K562 (cell line): Measurements from ENCODE around the gene DEPDC1B. TPM values are rescaled to one million over a fixed set of nuclear protein-coding genes. Genes with fewer than 3 reads are reported as not detected.

ENCODE experiments used
- ATAC-seq: fragments of 200-7000 bp; cut with Tn5 transposase; 3 replicates; pipeline ENCODE4 v1.9.1; 2020; ENCODE audit warnings: moderate library complexity
- BruUV-seq: library from RNA; stranded (reverse); fragments of 400-500 nt; replicated peaks from 2 replicates; lab custom pipeline; 2021; lab: Mats Ljungman, UMichigan
- CTCF ChIA-PET: fragments of 300-600 bp; formaldehyde crosslinking; extraction: SDS; loops from one replicate; lab custom pipeline; 2021; ENCODE audit warnings: low intra/inter-chr PET ratio; lab: Yijun Ruan, JAX
- POLR2A ChIA-PET: fragments of 300-600, 350-650 bp; sonication (Branson Sonifier 250); formaldehyde crosslinking; extraction: SDS; loops from one replicate; lab custom pipeline; 2021; ENCODE audit warnings: antibody characterized with exemption, inconsistent platforms; lab: Yijun Ruan, JAX
- DNase-seq, 4 experiments: peaks; one replicate each; pipeline versions ENCODE4 v3.0.0 to v3.0.0-alpha.2; 2011 to 2018; ENCODE audit warnings: low spot score in 3 of 4, mixed read lengths in 3 of 4; ENCODE audit errors: extremely low read depth in 1 of 4
- FAIRE-seq: peaks from 2 replicates; lab custom pipeline; 2011; peaks lifted over from hg19 to GRCh38; lab: Jason Lieb, UNC
- H2AFZ ChIP-seq: 2 replicates; pipeline ENCODE4 v1.6.0; 2011; ENCODE audit warnings: low read depth, low read length, control low read depth, inconsistent platforms
- H3K27ac ChIP-seq: fragments of 200-600 bp; 3 replicates; pipeline ENCODE4 v1.8.0; 2011; ENCODE audit warnings: low read depth, mild to moderate bottlenecking, control low read depth, inconsistent platforms, low read length, moderate library complexity, mixed read lengths; ENCODE audit errors: extremely low read depth
- H3K27me3 ChIP-seq, 2 experiments: fragments of 300-600 bp in 1 of 2; 2 replicates in 1 of 2; 3 replicates in 1 of 2; pipeline versions ENCODE4 v1.6.0 to v1.8.0; 2011; ENCODE audit warnings: inconsistent platforms in 2 of 2, low read length in 2 of 2, mild to moderate bottlenecking in 1 of 2, mixed read lengths in 1 of 2, moderate library complexity in 1 of 2; ENCODE audit not compliant: control insufficient read depth in 2 of 2, insufficient read depth in 2 of 2
- H3K36me3 ChIP-seq: fragments of 300-600 bp; 3 replicates; pipeline ENCODE4 v1.8.0; 2011; ENCODE audit warnings: mild to moderate bottlenecking, low read length, inconsistent platforms; ENCODE audit not compliant: control insufficient read depth, insufficient read depth
- H3K4me1 ChIP-seq, 2 experiments: fragments of 200-600 bp in 1 of 2; replicated peaks in 1 of 2; 2 replicates in 1 of 2; 3 replicates in 1 of 2; pipeline versions ENCODE4 v1.5.1 to v1.8.0; 2011; ENCODE audit warnings: inconsistent platforms in 2 of 2, low read length in 2 of 2, mild to moderate bottlenecking in 1 of 2, mixed read lengths in 1 of 2, moderate library complexity in 1 of 2; ENCODE audit not compliant: control insufficient read depth in 2 of 2, insufficient read depth in 2 of 2
- H3K4me2 ChIP-seq: 2 replicates; pipeline ENCODE4 v1.6.1; 2011; ENCODE audit warnings: low read length, control low read depth, inconsistent platforms, mixed read lengths; ENCODE audit not compliant: insufficient read depth
- H3K4me3 ChIP-seq: fragments of 200-600 bp; sonication (generic), shearing (Covaris generic); 2 replicates; pipeline ENCODE4 v1.5.1; 2016; ENCODE audit warnings: control low read depth, inconsistent platforms
- H3K79me2 ChIP-seq: fragments of 200-600 bp; 3 replicates; pipeline ENCODE4 v1.8.0; 2011; ENCODE audit warnings: low read length, inconsistent platforms; ENCODE audit not compliant: control insufficient read depth, insufficient read depth
- H3K9ac ChIP-seq, 2 experiments: 2 replicates each; pipeline versions ENCODE4 v1.6.0 to v1.6.1; 2011; ENCODE audit warnings: low read depth in 2 of 2, low read length in 2 of 2, control low read depth in 1 of 2, inconsistent platforms in 1 of 2, mild to moderate bottlenecking in 1 of 2, mixed read lengths in 1 of 2; ENCODE audit not compliant: insufficient read depth in 1 of 2
- H3K9me1 ChIP-seq: one replicate; pipeline ENCODE4 v1.6.0; 2011; ENCODE audit warnings: inconsistent platforms, mild to moderate bottlenecking, low read length, moderate library complexity; ENCODE audit not compliant: control insufficient read depth, insufficient read depth
- H3K9me3 ChIP-seq: replicated peaks from 2 replicates; pipeline ENCODE4 v1.5.1; 2011; ENCODE audit warnings: low read depth, low read length, inconsistent platforms; ENCODE audit not compliant: control insufficient read depth, insufficient read depth
- H4K20me1 ChIP-seq: replicated peaks from 2 replicates; pipeline ENCODE4 v1.6.1; 2011; ENCODE audit warnings: low read length, inconsistent platforms, mixed read lengths; ENCODE audit not compliant: control insufficient read depth, insufficient read depth
- CHAMP1 ChIP-seq: fragments of 450-650 bp; IDR thresholded peaks from 2 replicates; pipeline ENCODE4 v1.6.1; 2016; ENCODE audit warnings: mild to moderate bottlenecking
- CTCF ChIP-seq, 3 experiments: IDR thresholded peaks in 2 of 3; conservative IDR thresholded peaks in 1 of 3; 2 replicates each; pipeline ENCODE4 v1.5.1; 2011 to 2012; ENCODE audit warnings: low read length in 3 of 3, mild to moderate bottlenecking in 3 of 3, control low read depth in 2 of 3, improper control_type of control experiment in 1 of 3, inconsistent platforms in 1 of 3, low read depth in 1 of 3, mixed read lengths in 1 of 3, moderate library complexity in 1 of 3; ENCODE audit not compliant: insufficient read depth in 2 of 3
- DEAF1 ChIP-seq: fragments of 450-650 bp; formaldehyde crosslinking; IDR thresholded peaks from 2 replicates; pipeline ENCODE4 v1.4.0; 2020; ENCODE audit warnings: mild to moderate bottlenecking, moderate library complexity
- ETS2 ChIP-seq: IDR thresholded peaks from 2 replicates; pipeline ENCODE4 v1.6.1; 2016; ENCODE audit warnings: borderline replicate concordance, missing genetic modification characterization, mild to moderate bottlenecking, moderate library complexity, missing compliant biosample characterization; ENCODE audit not compliant: poor library complexity, severe bottlenecking
- FOXK2 ChIP-seq, 2 experiments: fragments of 450-650 bp; IDR thresholded peaks in 1 of 2; conservative IDR thresholded peaks in 1 of 2; 2 replicates each; pipeline ENCODE4 v1.6.1; 2016; ENCODE audit warnings: low read depth in 2 of 2, mild to moderate bottlenecking in 1 of 2
- MBD2 ChIP-seq: sonication (generic); IDR thresholded peaks from 2 replicates; pipeline ENCODE4 v1.6.1; 2016; ENCODE audit warnings: low read depth, borderline replicate concordance
- PPARD ChIP-seq: fragments of 250-450 bp; sonication (Bioruptor Pico); IDR thresholded peaks from 2 replicates; pipeline ENCODE4 v1.8.0; 2022; ENCODE audit warnings: inconsistent platforms, mild to moderate bottlenecking, moderate library complexity
- RAD21 ChIP-seq, 2 experiments: fragments of 250-450 bp in 1 of 2; fragments of 450-650 bp in 1 of 2; sonication (Bioruptor Pico) in 1 of 2; formaldehyde crosslinking in 1 of 2; IDR thresholded peaks in 1 of 2; conservative IDR thresholded peaks in 1 of 2; 2 replicates each; pipeline versions ENCODE4 v1.4.0 to v1.8.0; 2020 to 2022; ENCODE audit warnings: mild to moderate bottlenecking in 2 of 2, moderate library complexity in 1 of 2
- SMARCB1 ChIP-seq: IDR thresholded peaks from 2 replicates; pipeline ENCODE4 v1.6.1; 2011; ENCODE audit warnings: improper control_type of control experiment, low read depth; ENCODE audit not compliant: insufficient read length
- TCF15 ChIP-seq: fragments of 250-450 bp; sonication (Bioruptor Pico); IDR thresholded peaks from 2 replicates; pipeline ENCODE4 v1.8.0; 2022; ENCODE audit warnings: moderate library complexity, mild to moderate bottlenecking, inconsistent platforms
- TFAM ChIP-seq: fragments of 250-450 bp; sonication (Bioruptor Pico); conservative IDR thresholded peaks from 2 replicates; pipeline ENCODE4 v1.5.0; 2021; ENCODE audit warnings: mild to moderate bottlenecking, moderate library complexity
- WGBS: fragments of 100-300 bp; shearing (Covaris generic); methylation state at CpG from one replicate; pipeline ENCODE4 v1.1.6; 2016; ENCODE audit warnings: low coverage, mixed read lengths; ENCODE audit not compliant: insufficient coverage; ENCODE audit errors: missing lambda C conversion rate; 5-methylcytosine and 5-hydroxymethylcytosine counted together
- in situ Hi-C: fragments of 300-500 bp; cut with MboI; formaldehyde crosslinking; loops from 4 replicates; pipeline ENCODE4 v1.15.0; 2018; ENCODE audit warnings: inconsistent platforms, mixed read lengths
- intact Hi-C: fragments of 100-400 bp; cut with micrococcal nuclease; formaldehyde crosslinking; loops from 2 replicates; pipeline ENCODE4 v1.14.2; 2022
- polyA plus RNA-seq, 8 experiments: library from polyadenylated mRNA; depleted of rRNA in 4 of 8; stranded (reverse) in 5 of 8; unstranded in 3 of 8; fragments of >200 nt; fragmentation: Nextera tagmentation in 2 of 8; fragmentation: Illumina TruSeq in 1 of 8; extraction: Ambion mirVana in 2 of 8; extraction: Trizol in 1 of 8; gene quantifications; 2 replicates each; pipeline versions ENCODE4 v1.2.1 to v1.2.3, GENCODE V29; 2011 to 2014; ENCODE audit warnings: inconsistent platforms in 1 of 8, missing spikeins in 1 of 8
- total RNA-seq, 7 experiments: library from RNA; depleted of rRNA in 6 of 7; stranded (reverse); fragments of >200 nt in 6 of 7; fragmentation: Illumina TruSeq in 2 of 7; extraction: Trizol in 2 of 7; gene quantifications; 2 replicates each; pipeline versions ENCODE4 v1.2.1 to v1.2.3, GENCODE V29; 2011 to 2021; ENCODE audit warnings: low replicate concordance in 1 of 7

The DEPDC1B gene
- total and polyA plus RNA-seq, 9 of the 15 experiments (the other 6 are each of a cell fraction or from before 2014, with no cell fraction given): 36.0 to 67.2 (median 44.5) TPM

- TF ChIP-seq PPARD (CRISPR knock-in tag): no peak
- TF ChIP-seq RAD21 (CRISPR knock-in tag; conservative IDR thresholded peaks at IDR 0.05 in 1 of 2, IDR thresholded peaks at IDR 0.05 in 1 of 2): peak; percentile 79
- TF ChIP-seq FOXK2 (conservative IDR thresholded peaks at IDR 0.05 in 1 of 2, IDR thresholded peaks at IDR 0.05 in 1 of 2; ENCODE audit: low read depth in 2 of 2): no peak
- peak in 2 of 3 experiments; percentile 49 to 68; a peak in 5 of 6 replicates for TF ChIP-seq CTCF (IDR thresholded peaks at IDR 0.05 in 2 of 3, conservative IDR thresholded peaks at IDR 0.05 in 1 of 3; ENCODE audit: insufficient read depth in 2 of 3, low read depth in 1 of 3, low read length in 3 of 3)
Measured at GRCh38 chr5:60677850-60678664, 21.9 kb downstream of the DEPDC1B start (continued).

- Histone ChIP-seq H3K27me3 (no peaks in the 10 kb centered on the region), H4K20me1 (no peaks in the 10 kb centered on the region; the same call in 1 of the 2 replicates), H3K4me1 (peaks cover 5 to 10% of the 10 kb centered on the region in 2 experiments; a peak in 2 of 5 replicates), H3K9ac (no peak overlapping the region), H3K36me3 (peaks cover 4% of the 10 kb centered on the region; the same call in 2 of the 3 replicates), H3K27ac (no peak overlapping the region), H3K4me3 (no peak overlapping the region), H3K79me2 (peaks cover 72% of the 10 kb centered on the region), H3K9me1 (no peaks in the 10 kb centered on the region), H2AFZ (no peak overlapping the region), H3K4me2 (no peak overlapping the region), H3K9me3 (no peaks in the 10 kb centered on the region)
- 92% methylated on average over 1 of the region's 1 CpG for WGBS
- intact Hi-C loops (loop anchor here (5.0 kb wide), 3 partner anchors 252 to 982 kb away; partner anchors contain the start of genes ERCC8 and NDUFAF2), in situ Hi-C loops (loop anchor here (10.0 to 25.0 kb wide), 2 partner anchors 262 to 860 kb away; partner anchors contain the start of genes ERCC8 and NDUFAF2)
- FAIRE-seq (no peak), DNase-seq (no peak), ATAC-seq (no peak)
- CTCF ChIA-PET: no interaction called here
- BruUV-seq: no TSS peak
- POLR2A ChIA-PET: interaction anchor here (1.0 kb wide), 1 partner anchor 11 kb away, joined by 4 read pairs; no protein-coding TSS in a partner anchor
- TF ChIP-seq CHAMP1: no peak
- no peak for TF ChIP-seq TCF15 (CRISPR knock-in tag)
- TF ChIP-seq DEAF1 (CRISPR knock-in tag): no peak
- no peak for TF ChIP-seq TFAM
- no peak for TF ChIP-seq SMARCB1
- no peak for TF ChIP-seq ETS2 (tag)
- TF ChIP-seq MBD2: no peak
Measured at GRCh38 chr5:60675286-60675685, 24.7 kb downstream of the DEPDC1B start.
